ENCODE measurements around the gene LMBR1.

DNA sequence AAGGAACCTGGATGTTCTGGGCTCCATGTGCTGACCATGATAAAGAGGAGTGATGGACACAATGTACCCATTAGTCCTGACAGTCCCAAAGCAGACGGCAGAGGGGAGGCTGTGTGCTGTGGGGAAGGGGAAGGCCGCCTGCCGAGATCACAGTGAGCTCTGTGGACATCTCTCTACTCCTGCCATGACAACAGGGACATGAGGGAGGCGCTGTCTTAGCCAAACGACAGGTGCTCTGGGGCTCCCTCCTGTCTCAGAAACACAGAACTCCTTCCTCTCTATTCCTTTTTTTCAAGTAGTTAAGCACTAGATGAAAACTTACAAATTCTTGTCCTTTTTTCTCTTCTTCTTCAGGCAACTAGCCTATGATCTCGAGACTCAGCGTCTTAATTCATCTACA is 139.4 kb downstream of the LMBR1 start:
- TF ChIP-seq EZH2phosphoT487 (IDR thresholded peaks at IDR 0.05; ENCODE audit: insufficient read depth, low read depth) (no peak), EZH2 (IDR thresholded peaks at IDR 0.05; ENCODE audit: insufficient read depth, poor library complexity, severe bottlenecking) (no peak)

Data from GM23248 (cell line).